LNCaP clone FGC (cell line): ENCODE results near the gene PRKCQ.
A peak's percentile ranks its signal among the peaks of the same experiment; 100 is the strongest.
"Not testable (repeated sequence)": the region's sequence is repeated elsewhere in the genome, so short reads cannot be mapped to it uniquely, and the experiment has no call there.

Experiments used
- DNase-seq: peaks from one replicate; pipeline ENCODE4 v3.0.0-alpha.2; 2011; ENCODE audit warnings: low read depth
- H3K4me3 ChIP-seq: 2 replicates; pipeline ENCODE4 v1.5.1; 2011; ENCODE audit warnings: mild to moderate bottlenecking, low read depth, low read length, control low read depth
- CTCF ChIP-seq: IDR thresholded peaks from 2 replicates; pipeline ENCODE4 v1.5.1; 2012; ENCODE audit warnings: mild to moderate bottlenecking; ENCODE audit not compliant: control insufficient read depth, insufficient read depth; ENCODE audit errors: extremely low read depth

PRKCQ gene

GRCh38 chr10:6458814-6459213 is 121.3 kb downstream of the PRKCQ start:
- H3K4me3 ChIP-seq: no peak overlapping the region

GRCh38 chr10:6457376-6457775 is 122.7 kb downstream of the PRKCQ start:
- no peak overlapping the region for H3K4me3 ChIP-seq
- DNase-seq: no peak
- no peak for TF ChIP-seq CTCF

More at GRCh38 chr10:6458814-6459213, 121.3 kb downstream of the PRKCQ start:
- no peak for DNase-seq
- no peak for TF ChIP-seq CTCF

- DNase-seq: no peak
- no peak for TF ChIP-seq CTCF
- no peak overlapping the region for H3K4me3 ChIP-seq
These were observed 124.0 kb downstream of the PRKCQ start for GRCh38 chr10:6456067-6456466.

- DNase-seq: no peak
- H3K4me3 ChIP-seq: no peak overlapping the region
- TF ChIP-seq CTCF: no peak
These were observed 124.5 kb downstream of the PRKCQ start for GRCh38 chr10:6455592-6455991.

- H3K4me3 ChIP-seq: no peak overlapping the region
- no peak for DNase-seq
- TF ChIP-seq CTCF: no peak
These were observed 133.4 kb downstream of the PRKCQ start for GRCh38 chr10:6446711-6447110.

- peak; percentile 76 for TF ChIP-seq CTCF
- peak; percentile 17 for DNase-seq
- H3K4me3 ChIP-seq: no peak overlapping the region
These were observed 134.3 kb downstream of the PRKCQ start for GRCh38 chr10:6445671-6446316.

GRCh38 chr10:6439875-6440274 is 140.2 kb downstream of the PRKCQ start:
- DNase-seq, H3K4me3 ChIP-seq: not testable (repeated sequence)
